Brain microvascular endothelial cell (primary cell): ENCODE data around the gene IRF4.

ENCODE experiments used
- DNase-seq: peaks from one replicate; pipeline ENCODE4 v3.0.0-alpha.2; 2020
- H3K27ac ChIP-seq: fragments of 250-450 bp; sonication (Bioruptor Pico); 2 replicates; pipeline ENCODE4 v1.5.1; 2020; ENCODE audit warnings: mild to moderate bottlenecking, moderate library complexity
- H3K27me3 ChIP-seq: fragments of 250-450 bp; sonication (Bioruptor Pico); replicated peaks from 2 replicates; pipeline ENCODE4 v1.5.1; 2020; ENCODE audit warnings: mild to moderate bottlenecking
- H3K36me3 ChIP-seq: fragments of 250-450 bp; sonication (Bioruptor Pico); replicated peaks from 2 replicates; pipeline ENCODE4 v1.5.1; 2020; ENCODE audit warnings: mild to moderate bottlenecking
- H3K4me3 ChIP-seq: 2 replicates; pipeline ENCODE4 v1.5.1; 2011; ENCODE audit warnings: low read depth, mild to moderate bottlenecking, control low read depth, low read length, moderate library complexity
- CTCF ChIP-seq: IDR thresholded peaks from 2 replicates; pipeline ENCODE4 v1.5.1; 2011; ENCODE audit warnings: low read depth, mild to moderate bottlenecking, moderate library complexity, low read length, control low read depth, inconsistent platforms; ENCODE audit errors: missing control alignments
- in situ Hi-C: cut with HindIII; loops from 2 replicates; pipeline ENCODE4 v1.10.0; 2017; ENCODE audit warnings: low sequenced_read_pairs, low pct_ligation_motif_present

IRF4 gene

GRCh38 chr6:378090-378957, 13.2 kb upstream of the IRF4 start:
- in situ Hi-C loops: no loop called here
- Histone ChIP-seq H3K36me3 (no peaks in the 10 kb centered on the region), H3K27ac (no peak overlapping the region), H3K4me3 (no peak overlapping the region), H3K27me3 (peaks cover 11% of the 10 kb centered on the region)
- TF ChIP-seq CTCF: no peak
- no peak for DNase-seq

- no peak for DNase-seq
- H3K36me3 ChIP-seq: no peaks in the 10 kb centered on the region
- H3K4me3 ChIP-seq: no peak overlapping the region
- no peak for TF ChIP-seq CTCF
- peaks cover 5% of the 10 kb centered on the region for H3K27me3 ChIP-seq
- in situ Hi-C loops: no loop called here
- H3K27ac ChIP-seq: no peak overlapping the region
Observed at GRCh38 chr6:378958-379409, 12.6 kb upstream of the IRF4 start.

GRCh38 chr6:379410-380181, 12.0 kb upstream of the IRF4 start:
- in situ Hi-C loops: no loop called here
- Histone ChIP-seq H3K4me3 (no peak overlapping the region), H3K27me3 (peaks cover 3% of the 10 kb centered on the region), H3K36me3 (no peaks in the 10 kb centered on the region), H3K27ac (no peak overlapping the region)
- no peak for TF ChIP-seq CTCF
- no peak for DNase-seq

GRCh38 chr6:380234-381218, 11.0 kb upstream of the IRF4 start:
- no peak for DNase-seq
- Histone ChIP-seq H3K27me3 (no peaks in the 10 kb centered on the region), H3K4me3 (no peak overlapping the region), H3K36me3 (no peaks in the 10 kb centered on the region), H3K27ac (no peak overlapping the region)
- in situ Hi-C loops: no loop called here
- TF ChIP-seq CTCF: no peak

- TF ChIP-seq CTCF: no peak
- Histone ChIP-seq H3K27ac (no peak overlapping the region), H3K4me3 (no peak overlapping the region), H3K36me3 (no peaks in the 10 kb centered on the region), H3K27me3 (no peaks in the 10 kb centered on the region)
- no peak for DNase-seq
- in situ Hi-C loops: no loop called here
Observed at GRCh38 chr6:381742-382461, 9.7 kb upstream of the IRF4 start.
